ENCODE measurements around the gene SPEF1. TPM values are rescaled to one million over a fixed set of nuclear protein-coding genes. Genes with fewer than 3 reads are reported as not detected.

Gene SPEF1
- total RNA-seq, 1 experiment from 2014 or later: 0.24 TPM

DNA sequence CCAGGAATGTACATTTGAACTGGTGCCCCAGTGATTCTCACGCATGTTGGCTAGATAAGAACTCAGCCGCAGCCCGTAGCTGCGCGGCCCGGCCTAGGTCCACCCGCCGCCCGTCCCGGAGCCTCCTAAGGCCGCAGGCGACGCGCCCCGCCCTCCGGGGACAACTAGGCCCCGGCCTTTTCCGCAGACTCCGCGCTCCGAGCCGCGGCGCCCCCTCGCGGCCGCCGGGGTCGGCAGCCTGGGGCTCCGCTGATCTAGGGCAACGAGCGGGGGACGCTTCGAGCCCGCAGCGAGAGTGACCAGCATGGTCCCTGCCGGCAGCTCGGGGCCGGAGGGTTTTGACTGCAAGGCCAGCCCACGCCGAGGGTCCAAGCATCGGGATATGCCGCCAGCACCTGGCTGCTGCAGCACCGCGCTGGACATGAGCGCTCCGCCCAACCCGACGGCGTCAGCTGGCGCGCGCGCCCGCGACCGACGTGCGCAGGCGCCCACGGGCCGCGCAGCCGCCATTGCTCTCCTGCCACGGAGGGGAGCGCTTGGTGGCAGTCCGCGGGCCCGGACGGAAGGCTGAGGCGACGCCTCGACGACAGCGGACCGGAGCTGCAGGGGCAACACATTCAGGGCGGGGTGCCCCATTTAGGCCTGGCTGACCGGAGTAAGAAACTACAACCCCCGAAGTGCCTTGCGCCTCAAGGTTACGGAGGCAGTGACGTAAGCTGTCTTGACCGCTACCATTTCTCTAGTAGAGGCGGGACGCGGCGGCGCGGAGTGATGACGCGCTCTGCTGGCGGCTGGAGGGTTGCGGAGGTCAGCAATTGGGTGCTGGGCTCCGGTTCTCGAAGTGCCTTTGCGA lies 39.0 kb upstream of the SPEF1 start, which contains the start of gene AP5S1:
Gene AP5S1 (plus strand): TSS at position 500 of the 853 bp plus-strand sequence. CDS start 1,571 bp downstream, outside the sequence.
- peak within 1 kb of the TSS; percentile 92 for H3K18ac ChIP-seq (ENCODE audit: insufficient read length, low read depth, low read length)
- Mint-ChIP-seq H3K4me3 (peak within 1 kb of the TSS; percentile 82 to 85), H3K4me1 (peaks cover 23 to 32% of the 10 kb centered on the region in 2 experiments), H3K9me3 (no peaks in the 10 kb centered on the region; a peak in 1 of 5 replicates), H3K27ac (peak within 1 kb of the TSS; percentile 94 to 98 (median 97)), H3K36me3 (ENCODE audit: insufficient read depth in 1 of 3, low read depth in 3 of 3) (peaks cover 0 to 2% (median 0%) of the 10 kb centered on the region in 3 experiments; a peak in 1 of 7 replicates), H3K27me3 (ENCODE audit: low read depth) (no peaks in the 10 kb centered on the region)
- H2BK5ac ChIP-seq (ENCODE audit: insufficient read length, low read length): no peak within 1 kb of the TSS
- no peak within 1 kb of the TSS for H3K4ac ChIP-seq (ENCODE audit: low read depth, low read length)
- peak within 1 kb of the TSS; percentile 10 for H2AFZ ChIP-seq (ENCODE audit: low read length)
- no peak within 1 kb of the TSS for H4K8ac ChIP-seq (replicated peaks; ENCODE audit: insufficient read length, low read depth, low read length)
- H3K23me2 ChIP-seq (ENCODE audit: insufficient read length, low read depth, low read length, poor library complexity, severe bottlenecking): no peaks in the 10 kb centered on the region
- peak; percentile 98 for DNase-seq
- peak within 1 kb of the TSS; percentile 8 for H3K4me2 ChIP-seq (ENCODE audit: insufficient read depth, insufficient read length, low read length)
- WGBS (ENCODE audit: extremely low coverage, insufficient read length, low lambda C conversion rate): no CpG with 5 or more reads among the region's 96 CpGs
- no peaks in the 10 kb centered on the region for H4K20me1 ChIP-seq (ENCODE audit: control insufficient read depth, insufficient read depth, insufficient read length)
- no peak within 1 kb of the TSS for H3T11ph ChIP-seq (ENCODE audit: low read length)
- H3K9me3 ChIP-seq (ENCODE audit: control insufficient read depth, low read depth, low read length): no peaks in the 10 kb centered on the region
- no peak within 1 kb of the TSS for H2BK20ac ChIP-seq (ENCODE audit: low read depth, low read length, poor library complexity, severe bottlenecking)
- no peak within 1 kb of the TSS for H3K27ac ChIP-seq (ENCODE audit: insufficient read length, low read depth, low read length)
- H3K4me1 ChIP-seq (ENCODE audit: insufficient read depth, low read length): no peaks in the 10 kb centered on the region; the same call in 1 of the 2 replicates
- no peak within 1 kb of the TSS for H3K56ac ChIP-seq (ENCODE audit: insufficient read length, low read depth, low read length)
- H4K91ac ChIP-seq (ENCODE audit: insufficient read length, low read depth, low read length): no peak within 1 kb of the TSS
- no peak within 1 kb of the TSS for H3K23ac ChIP-seq (ENCODE audit: insufficient read length, low read depth, low read length)
- H4K5ac ChIP-seq (ENCODE audit: insufficient read length, low read depth, low read length): no peak within 1 kb of the TSS
- H2AK5ac ChIP-seq (ENCODE audit: insufficient read length, low read length): no peak within 1 kb of the TSS
- no peaks in the 10 kb centered on the region for H3K27me3 ChIP-seq (ENCODE audit: insufficient read depth, low read length)
- no peak within 1 kb of the TSS for H2BK12ac ChIP-seq (ENCODE audit: insufficient read length, low read depth, low read length)
- no peaks in the 10 kb centered on the region for H3K79me2 ChIP-seq (ENCODE audit: insufficient read depth, low read length)
- no peak within 1 kb of the TSS for H2BK120ac ChIP-seq (ENCODE audit: low read depth, low read length, poor library complexity, severe bottlenecking)
- H3K9ac ChIP-seq (ENCODE audit: extremely low read depth, insufficient read length, low read length): peak within 1 kb of the TSS; percentile 66
- H3K14ac ChIP-seq (ENCODE audit: insufficient read depth, low read length): peak within 1 kb of the TSS; percentile 96
- TF ChIP-seq, protein P1, sequence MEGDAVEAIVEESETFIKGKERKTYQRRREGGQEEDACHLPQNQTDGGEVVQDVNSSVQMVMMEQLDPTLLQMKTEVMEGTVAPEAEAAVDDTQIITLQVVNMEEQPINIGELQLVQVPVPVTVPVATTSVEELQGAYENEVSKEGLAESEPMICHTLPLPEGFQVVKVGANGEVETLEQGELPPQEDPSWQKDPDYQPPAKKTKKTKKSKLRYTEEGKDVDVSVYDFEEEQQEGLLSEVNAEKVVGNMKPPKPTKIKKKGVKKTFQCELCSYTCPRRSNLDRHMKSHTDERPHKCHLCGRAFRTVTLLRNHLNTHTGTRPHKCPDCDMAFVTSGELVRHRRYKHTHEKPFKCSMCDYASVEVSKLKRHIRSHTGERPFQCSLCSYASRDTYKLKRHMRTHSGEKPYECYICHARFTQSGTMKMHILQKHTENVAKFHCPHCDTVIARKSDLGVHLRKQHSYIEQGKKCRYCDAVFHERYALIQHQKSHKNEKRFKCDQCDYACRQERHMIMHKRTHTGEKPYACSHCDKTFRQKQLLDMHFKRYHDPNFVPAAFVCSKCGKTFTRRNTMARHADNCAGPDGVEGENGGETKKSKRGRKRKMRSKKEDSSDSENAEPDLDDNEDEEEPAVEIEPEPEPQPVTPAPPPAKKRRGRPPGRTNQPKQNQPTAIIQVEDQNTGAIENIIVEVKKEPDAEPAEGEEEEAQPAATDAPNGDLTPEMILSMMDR (conservative IDR thresholded peaks at IDR 0.05): peak; percentile 100
- H2BK15ac ChIP-seq (ENCODE audit: low read depth, low read length): no peak within 1 kb of the TSS
- no peaks in the 10 kb centered on the region for H3K79me1 ChIP-seq (ENCODE audit: insufficient read depth, low read depth, low read length, poor library complexity, severe bottlenecking)

Data from H9 (cell line).